HUDEP-2 (cell line): ENCODE measurements around the gene VTI1A.
"Not testable (repeated sequence)": the region's sequence is repeated elsewhere in the genome, so short reads cannot be mapped to it uniquely, and the experiment has no call there.

Experiments used
- DNase-seq, 76 experiments: peaks; one replicate each; lab custom pipeline; 2025; ENCODE audit not compliant: unreplicated experiment in 76 of 76; lab: John Stamatoyannopoulos, UW

The VTI1A gene

GRCh38 chr10:112712536-112712935, 265.5 kb downstream of the VTI1A start:
- no peak for DNase-seq

GRCh38 chr10:112713411-112713810, 266.4 kb downstream of the VTI1A start:
- no peak for DNase-seq

- no peak for DNase-seq
Measured at GRCh38 chr10:112715581-112715980, 268.6 kb downstream of the VTI1A start.

- no peak for DNase-seq
Measured at GRCh38 chr10:112716076-112716475, 269.1 kb downstream of the VTI1A start.

- no peak for DNase-seq
Measured at GRCh38 chr10:112716924-112717413, 270.0 kb downstream of the VTI1A start.

- DNase-seq, result peak in 1 of 76 experiments; percentile 0
Measured at GRCh38 chr10:112720178-112720577, 273.2 kb downstream of the VTI1A start.

- DNase-seq, result peak in 19 of 76 experiments; percentile 1 to 45 (median 12)
Measured at GRCh38 chr10:112721080-112721698, 274.2 kb downstream of the VTI1A start.

- no peak for DNase-seq
Measured at GRCh38 chr10:112722758-112723157, 275.7 kb downstream of the VTI1A start.

GRCh38 chr10:112723876-112724275, 276.9 kb downstream of the VTI1A start:
- DNase-seq, result no peak

- DNase-seq, result no peak
Measured at GRCh38 chr10:112724404-112724991, 277.5 kb downstream of the VTI1A start.

- no peak for DNase-seq
Measured at GRCh38 chr10:112728118-112728883, 281.3 kb downstream of the VTI1A start.

- DNase-seq, result no peak
Measured at GRCh38 chr10:112728997-112729396, 282.0 kb downstream of the VTI1A start.

- DNase-seq, result not testable (repeated sequence)
Measured at GRCh38 chr10:112731450-112731849, 284.4 kb downstream of the VTI1A start.

- no peak for DNase-seq
Measured at GRCh38 chr10:112732277-112732921, 285.4 kb downstream of the VTI1A start.

GRCh38 chr10:112735041-112735695, 288.2 kb downstream of the VTI1A start:
- no peak for DNase-seq

- DNase-seq, result no peak
Measured at GRCh38 chr10:112738606-112739591, 291.9 kb downstream of the VTI1A start.

- DNase-seq, result no peak
Measured at GRCh38 chr10:112739592-112740353, 292.8 kb downstream of the VTI1A start.

- DNase-seq, result no peak
Measured at GRCh38 chr10:112741830-112742402, 294.9 kb downstream of the VTI1A start.
